H9 (cell line): ENCODE data around the gene CTSH. TPM values are rescaled to one million over a fixed set of nuclear protein-coding genes. Genes with fewer than 3 reads are reported as not detected.

ENCODE experiments used
- DNase-seq: peaks from one replicate; pipeline ENCODE4 v3.0.0-alpha.2; 2017
- H2AFZ ChIP-seq: one replicate; pipeline ENCODE4 v1.6.1; 2013; ENCODE audit warnings: mild to moderate bottlenecking, low read length, control low read depth, moderate library complexity
- H2AK5ac ChIP-seq: 2 replicates; pipeline ENCODE4 v1.6.1; 2013; ENCODE audit warnings: low read length, control low read depth, mixed read lengths; ENCODE audit not compliant: insufficient read length
- H2BK120ac ChIP-seq: one replicate; pipeline ENCODE4 v1.6.1; 2013; ENCODE audit warnings: low read depth, mild to moderate bottlenecking, low read length, control low read depth, inconsistent platforms; ENCODE audit not compliant: poor library complexity, severe bottlenecking
- H2BK12ac ChIP-seq: 2 replicates; pipeline ENCODE4 v1.6.1; 2013; ENCODE audit warnings: low read length, control low read depth, mixed read lengths, low read depth; ENCODE audit not compliant: insufficient read length
- H2BK15ac ChIP-seq: 2 replicates; pipeline ENCODE4 v1.6.1; 2013; ENCODE audit warnings: low read depth, low read length, control low read depth
- H2BK20ac ChIP-seq: one replicate; pipeline ENCODE4 v1.6.1; 2013; ENCODE audit warnings: low read depth, mild to moderate bottlenecking, low read length, control low read depth, inconsistent platforms; ENCODE audit not compliant: poor library complexity, severe bottlenecking
- H2BK5ac ChIP-seq: 2 replicates; pipeline ENCODE4 v1.6.1; 2013; ENCODE audit warnings: low read length, control low read depth, mixed read lengths; ENCODE audit not compliant: insufficient read length
- H3K14ac ChIP-seq: 2 replicates; pipeline ENCODE4 v1.6.1; 2013; ENCODE audit warnings: low read length, control low read depth; ENCODE audit not compliant: insufficient read depth
- H3K18ac ChIP-seq: 2 replicates; pipeline ENCODE4 v1.6.1; 2013; ENCODE audit warnings: low read depth, mild to moderate bottlenecking, mixed read lengths, low read length, control low read depth; ENCODE audit not compliant: insufficient read length
- H3K23ac ChIP-seq: 2 replicates; pipeline ENCODE4 v1.6.1; 2013; ENCODE audit warnings: low read length, control low read depth, mixed read lengths, low read depth; ENCODE audit not compliant: insufficient read length
- H3K23me2 ChIP-seq: 2 replicates; pipeline ENCODE4 v1.6.1; 2013; ENCODE audit warnings: low read depth, mild to moderate bottlenecking, mixed read lengths, low read length, control low read depth; ENCODE audit not compliant: insufficient read length, poor library complexity, severe bottlenecking
- H3K27ac ChIP-seq: 2 replicates; pipeline ENCODE4 v1.5.1; 2013; ENCODE audit warnings: low read length, control low read depth, mixed read lengths, low read depth; ENCODE audit not compliant: insufficient read length
- H3K27me3 ChIP-seq: 2 replicates; pipeline ENCODE4 v1.6.1; 2013; ENCODE audit warnings: low read length, control low read depth, inconsistent platforms; ENCODE audit not compliant: insufficient read depth
- H3K4ac ChIP-seq: 2 replicates; pipeline ENCODE4 v1.6.1; 2013; ENCODE audit warnings: low read depth, mild to moderate bottlenecking, control low read depth, inconsistent platforms, low read length, moderate library complexity
- H3K4me1 ChIP-seq: 2 replicates; pipeline ENCODE4 v1.6.1; 2013; ENCODE audit warnings: low read length, control low read depth, inconsistent platforms; ENCODE audit not compliant: insufficient read depth
- H3K4me2 ChIP-seq: 2 replicates; pipeline ENCODE4 v1.6.1; 2013; ENCODE audit warnings: low read length, control low read depth, mixed read lengths; ENCODE audit not compliant: insufficient read length, insufficient read depth
- H3K56ac ChIP-seq: 2 replicates; pipeline ENCODE4 v1.6.1; 2013; ENCODE audit warnings: low read depth, mild to moderate bottlenecking, mixed read lengths, low read length, control low read depth; ENCODE audit not compliant: insufficient read length
- H3K79me1 ChIP-seq: 2 replicates; pipeline ENCODE4 v1.6.1; 2013; ENCODE audit warnings: low read depth, mild to moderate bottlenecking, moderate library complexity, low read length, control low read depth, inconsistent platforms; ENCODE audit not compliant: insufficient read depth, poor library complexity, severe bottlenecking
- H3K79me2 ChIP-seq: 2 replicates; pipeline ENCODE4 v1.6.1; 2013; ENCODE audit warnings: low read length, control low read depth, inconsistent platforms; ENCODE audit not compliant: insufficient read depth
- H3K9ac ChIP-seq: 2 replicates; pipeline ENCODE4 v1.6.1; 2013; ENCODE audit warnings: low read length, control low read depth, mixed read lengths; ENCODE audit not compliant: insufficient read length; ENCODE audit errors: extremely low read depth
- H3K9me3 ChIP-seq: one replicate; pipeline ENCODE4 v1.6.1; 2013; ENCODE audit warnings: low read depth, low read length, inconsistent platforms; ENCODE audit not compliant: control insufficient read depth
- H3T11ph ChIP-seq: one replicate; pipeline ENCODE4 v1.6.1; 2013; ENCODE audit warnings: mild to moderate bottlenecking, low read length, control low read depth, inconsistent platforms
- H4K20me1 ChIP-seq: one replicate; pipeline ENCODE4 v1.6.1; 2013; ENCODE audit not compliant: control insufficient read depth, insufficient read length, insufficient read depth
- H4K5ac ChIP-seq: 2 replicates; pipeline ENCODE4 v1.6.1; 2013; ENCODE audit warnings: low read depth, mild to moderate bottlenecking, mixed read lengths, low read length, control low read depth; ENCODE audit not compliant: insufficient read length
- H4K8ac ChIP-seq: replicated peaks from 2 replicates; pipeline ENCODE4 v1.6.1; 2013; ENCODE audit warnings: low read length, control low read depth, mixed read lengths, low read depth; ENCODE audit not compliant: insufficient read length
- H4K91ac ChIP-seq: 2 replicates; pipeline ENCODE4 v1.6.1; 2013; ENCODE audit warnings: low read depth, mild to moderate bottlenecking, moderate library complexity, mixed read lengths, low read length, control low read depth; ENCODE audit not compliant: insufficient read length
- H3K27ac Mint-ChIP-seq, 3 experiments: 2 replicates in 2 of 3; 3 replicates in 1 of 3; pipeline ENCODE4 v1.8.0; 2020 to 2021; ENCODE audit warnings: mixed read lengths in 3 of 3, mild to moderate bottlenecking in 1 of 3, moderate library complexity in 1 of 3
- H3K27me3 Mint-ChIP-seq: 2 replicates; pipeline ENCODE4 v1.8.0; 2021; ENCODE audit warnings: low read depth, mild to moderate bottlenecking, moderate library complexity, mixed read lengths
- H3K36me3 Mint-ChIP-seq, 3 experiments: 2 replicates in 2 of 3; 3 replicates in 1 of 3; pipeline ENCODE4 v1.8.0; 2020 to 2021; ENCODE audit warnings: low read depth in 3 of 3, mixed read lengths in 3 of 3; ENCODE audit not compliant: insufficient read depth in 1 of 3
- H3K4me1 Mint-ChIP-seq, 2 experiments: 2 replicates each; pipeline ENCODE4 v1.8.0; 2020; ENCODE audit warnings: mixed read lengths in 2 of 2
- H3K4me3 Mint-ChIP-seq, 2 experiments: 2 replicates in 1 of 2; 3 replicates in 1 of 2; pipeline ENCODE4 v1.8.0; 2020 to 2021; ENCODE audit warnings: mild to moderate bottlenecking in 2 of 2, mixed read lengths in 2 of 2, moderate library complexity in 1 of 2
- H3K9me3 Mint-ChIP-seq, 2 experiments: 2 replicates in 1 of 2; 3 replicates in 1 of 2; pipeline ENCODE4 v1.8.0; 2020; ENCODE audit warnings: mild to moderate bottlenecking in 2 of 2, mixed read lengths in 2 of 2, moderate library complexity in 1 of 2
- WGBS: extraction: QIAGEN DNeasy Blood & Tissue Kit; methylation state at CpG from one replicate; pipeline ENCODE4 v1.1.7; 2013; ENCODE audit warnings: missing lambda C conversion rate, low lambda C conversion rate, mixed read lengths; ENCODE audit not compliant: insufficient read length; ENCODE audit errors: extremely low coverage; 5-methylcytosine and 5-hydroxymethylcytosine counted together
- total RNA-seq: library from RNA; stranded (reverse); gene quantifications from 2 replicates; pipeline ENCODE4 v1.2.1, GENCODE V29; 2021
- TF ChIP-seq, protein P1 (sequence below): fragments of 200-600 bp; sonication (generic); conservative IDR thresholded peaks from 3 replicates; pipeline ENCODE4 v1.8.0; 2021; ENCODE audit warnings: antibody characterized with exemption, mild to moderate bottlenecking

The CTSH gene
- total RNA-seq, 1 experiment from 2014 or later, result 15.5 TPM

GRCh38 chr15:78956937-78957336, 12.1 kb upstream of the CTSH start:
- TF ChIP-seq, protein P1, sequence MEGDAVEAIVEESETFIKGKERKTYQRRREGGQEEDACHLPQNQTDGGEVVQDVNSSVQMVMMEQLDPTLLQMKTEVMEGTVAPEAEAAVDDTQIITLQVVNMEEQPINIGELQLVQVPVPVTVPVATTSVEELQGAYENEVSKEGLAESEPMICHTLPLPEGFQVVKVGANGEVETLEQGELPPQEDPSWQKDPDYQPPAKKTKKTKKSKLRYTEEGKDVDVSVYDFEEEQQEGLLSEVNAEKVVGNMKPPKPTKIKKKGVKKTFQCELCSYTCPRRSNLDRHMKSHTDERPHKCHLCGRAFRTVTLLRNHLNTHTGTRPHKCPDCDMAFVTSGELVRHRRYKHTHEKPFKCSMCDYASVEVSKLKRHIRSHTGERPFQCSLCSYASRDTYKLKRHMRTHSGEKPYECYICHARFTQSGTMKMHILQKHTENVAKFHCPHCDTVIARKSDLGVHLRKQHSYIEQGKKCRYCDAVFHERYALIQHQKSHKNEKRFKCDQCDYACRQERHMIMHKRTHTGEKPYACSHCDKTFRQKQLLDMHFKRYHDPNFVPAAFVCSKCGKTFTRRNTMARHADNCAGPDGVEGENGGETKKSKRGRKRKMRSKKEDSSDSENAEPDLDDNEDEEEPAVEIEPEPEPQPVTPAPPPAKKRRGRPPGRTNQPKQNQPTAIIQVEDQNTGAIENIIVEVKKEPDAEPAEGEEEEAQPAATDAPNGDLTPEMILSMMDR, result no peak
- no peaks in the 10 kb centered on the region for H3K79me2 ChIP-seq
- H3K9me3 Mint-ChIP-seq, result peaks cover 0 to 3% of the 10 kb centered on the region in 2 experiments; a peak in 2 of 5 replicates
- no peak overlapping the region for H2AK5ac ChIP-seq
- H4K20me1 ChIP-seq, result no peaks in the 10 kb centered on the region
- no peak overlapping the region for H3K27ac ChIP-seq
- H3K79me1 ChIP-seq, result no peaks in the 10 kb centered on the region
- no peaks in the 10 kb centered on the region for H3K23me2 ChIP-seq
- H3K4me1 Mint-ChIP-seq, result peaks cover 16 to 19% of the 10 kb centered on the region in 2 experiments
- no peak overlapping the region for H3K4ac ChIP-seq
- H3K56ac ChIP-seq, result no peak overlapping the region
- H3K4me3 Mint-ChIP-seq, result no peak overlapping the region
- no peak overlapping the region for H4K91ac ChIP-seq
- H3K14ac ChIP-seq, result no peak overlapping the region
- H2BK12ac ChIP-seq, result no peak overlapping the region
- H4K5ac ChIP-seq, result no peak overlapping the region
- no peak overlapping the region for H3K4me2 ChIP-seq
- H3K9ac ChIP-seq, result no peak overlapping the region
- no CpG with 5 or more reads among the region's 1 CpG for WGBS
- no peaks in the 10 kb centered on the region; a peak in 1 of 7 replicates for H3K36me3 Mint-ChIP-seq
- H2BK15ac ChIP-seq, result no peak overlapping the region
- no peak overlapping the region for H2BK20ac ChIP-seq
- no peak overlapping the region for H3T11ph ChIP-seq
- DNase-seq, result no peak
- no peaks in the 10 kb centered on the region for H3K27me3 ChIP-seq
- no peaks in the 10 kb centered on the region for H3K9me3 ChIP-seq
- no peak overlapping the region for H2AFZ ChIP-seq
- H3K23ac ChIP-seq, result no peak overlapping the region
- H3K27me3 Mint-ChIP-seq, result peaks cover 5% of the 10 kb centered on the region; the same call in 1 of the 2 replicates
- 0 out of 7 replicates have a peak overlapping the region, but pooled peaks of 1 of the 3 experiments have one; percentile 17 for H3K27ac Mint-ChIP-seq
- H4K8ac ChIP-seq, result no peak overlapping the region
- no peak overlapping the region for H2BK120ac ChIP-seq
- H3K4me1 ChIP-seq, result peaks cover 5% of the 10 kb centered on the region; the same call in 1 of the 2 replicates
- no peak overlapping the region for H3K18ac ChIP-seq
- H2BK5ac ChIP-seq, result no peak overlapping the region
